ENCODE measurements around the gene CLMN.

GRCh38 chr14:95199298-95199983 is 120.3 kb downstream of the CLMN start:
- no peak for TF ChIP-seq CTCF (IDR thresholded peaks at IDR 0.05)
- TF ChIP-seq EZH2 (IDR thresholded peaks at IDR 0.05) = no peak
- no peak for TF ChIP-seq EZH2phosphoT487 (IDR thresholded peaks at IDR 0.05)

Data from neural progenitor cell (in vitro differentiated cells).